GM12878 (cell line): ENCODE measurements around the gene ATP7A.

Source experiments
- BMI1 ChIP-seq: fragments of 450-650 bp; IDR thresholded peaks from 2 replicates; pipeline ENCODE4 v1.6.1; 2016; ENCODE audit warnings: mild to moderate bottlenecking, moderate library complexity, borderline replicate concordance
- CTCF ChIP-seq, 3 experiments: IDR thresholded peaks in 2 of 3; conservative IDR thresholded peaks in 1 of 3; 2 replicates each; pipeline ENCODE4 v1.5.1; 2011; ENCODE audit warnings: low read depth in 3 of 3, low read length in 3 of 3, mild to moderate bottlenecking in 3 of 3, control low read depth in 2 of 3, moderate library complexity in 2 of 3, inconsistent platforms in 1 of 3, mixed read lengths in 1 of 3; ENCODE audit not compliant: control insufficient read depth in 2 of 3, insufficient read depth in 1 of 3; ENCODE audit errors: extremely low read depth in 1 of 3

DNA sequence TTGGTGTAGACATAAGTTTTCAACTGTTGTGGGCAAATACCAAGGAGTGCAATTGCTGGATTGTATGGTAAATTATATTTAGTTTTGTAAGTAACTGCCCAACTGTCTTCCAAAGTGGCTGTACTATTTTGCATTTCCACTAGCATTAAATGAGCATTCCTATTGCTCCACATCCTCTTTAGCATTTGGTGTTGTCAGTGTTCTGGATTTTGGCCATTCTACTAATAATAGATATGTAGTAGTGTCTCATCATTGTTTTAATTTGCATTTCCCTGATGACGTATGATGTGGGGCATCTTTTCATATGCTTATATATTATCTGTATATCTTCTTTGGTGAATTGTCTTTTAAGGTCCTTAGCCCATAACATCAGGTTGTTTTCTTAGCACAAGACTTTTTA, 41.7 kb downstream of the ATP7A start:
- no peak for TF ChIP-seq CTCF (IDR thresholded peaks at IDR 0.05 in 2 of 3, conservative IDR thresholded peaks at IDR 0.05 in 1 of 3; ENCODE audit: control insufficient read depth in 2 of 3, extremely low read depth in 1 of 3, insufficient read depth in 1 of 3, low read depth in 3 of 3, low read length in 3 of 3)
- no peak for TF ChIP-seq BMI1
